MM.1S (cell line): ENCODE measurements around the gene TMEM101.

ENCODE experiments used
- CTCF ChIP-seq: fragments of 300-600 bp; sonication (generic); IDR thresholded peaks from 2 replicates; pipeline ENCODE4 v1.5.1; 2016; ENCODE audit warnings: antibody characterized with exemption, low read length, mixed read lengths
- EZH2 ChIP-seq: fragments of 300-600 bp; sonication (generic); optimal IDR thresholded peaks from 2 replicates; pipeline ENCODE3; 2017; ENCODE audit warnings: low read depth, mild to moderate bottlenecking, antibody characterized with exemption, low read length, mixed read lengths

- TF ChIP-seq CTCF: no peak
- no peak for TF ChIP-seq EZH2
These were observed 3.7 kb downstream of the TMEM101 start for GRCh38 chr17:44010966-44011647.
